ENCODE data around the gene EVA1A. TPM values are rescaled to one million over a fixed set of nuclear protein-coding genes. Genes with fewer than 3 reads are reported as not detected.

EVA1A gene
- total RNA-seq, 4 donors from 2014 or later = not detected

DNA sequence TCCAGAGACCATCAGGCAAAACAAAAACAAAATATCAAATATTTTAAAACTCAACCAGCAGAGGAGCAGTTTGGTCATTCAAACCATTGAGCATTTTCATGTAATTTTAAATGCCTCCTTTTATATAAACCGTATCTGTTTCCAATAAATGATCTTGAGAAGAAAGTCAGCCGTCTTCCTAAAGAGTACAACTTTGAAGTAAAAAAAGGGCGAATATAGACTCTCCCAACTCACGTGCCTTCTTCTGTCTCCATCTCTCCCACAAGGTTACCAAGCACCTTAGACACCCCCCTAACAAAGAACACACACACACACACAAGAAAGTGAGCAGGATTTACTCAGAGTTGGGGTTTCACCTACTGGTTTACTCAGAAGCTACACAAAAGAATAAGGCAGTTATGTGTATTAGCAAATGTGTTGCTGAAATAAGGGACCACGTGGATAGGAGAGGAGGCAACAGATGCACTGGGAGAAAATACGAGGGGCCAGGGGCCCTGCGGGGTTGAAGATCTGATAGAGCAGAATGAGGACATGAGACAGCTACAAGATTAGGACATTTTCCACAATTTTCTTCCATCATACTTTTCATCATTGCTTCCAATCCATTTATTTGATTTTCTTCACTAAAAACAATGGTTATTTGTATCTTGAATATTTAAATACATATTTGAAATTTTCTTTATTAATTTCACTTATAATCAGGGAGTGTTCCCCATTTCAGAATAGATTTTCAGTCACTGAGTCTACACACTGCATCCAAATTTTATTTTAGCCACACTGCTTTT lies 45.0 kb downstream of the EVA1A start:
- TF ChIP-seq POLR2AphosphoS5 (IDR thresholded peaks at IDR 0.05) = no peak
- TF ChIP-seq POLR2A (IDR thresholded peaks at IDR 0.05) = no peak
- TF ChIP-seq, protein P1, sequence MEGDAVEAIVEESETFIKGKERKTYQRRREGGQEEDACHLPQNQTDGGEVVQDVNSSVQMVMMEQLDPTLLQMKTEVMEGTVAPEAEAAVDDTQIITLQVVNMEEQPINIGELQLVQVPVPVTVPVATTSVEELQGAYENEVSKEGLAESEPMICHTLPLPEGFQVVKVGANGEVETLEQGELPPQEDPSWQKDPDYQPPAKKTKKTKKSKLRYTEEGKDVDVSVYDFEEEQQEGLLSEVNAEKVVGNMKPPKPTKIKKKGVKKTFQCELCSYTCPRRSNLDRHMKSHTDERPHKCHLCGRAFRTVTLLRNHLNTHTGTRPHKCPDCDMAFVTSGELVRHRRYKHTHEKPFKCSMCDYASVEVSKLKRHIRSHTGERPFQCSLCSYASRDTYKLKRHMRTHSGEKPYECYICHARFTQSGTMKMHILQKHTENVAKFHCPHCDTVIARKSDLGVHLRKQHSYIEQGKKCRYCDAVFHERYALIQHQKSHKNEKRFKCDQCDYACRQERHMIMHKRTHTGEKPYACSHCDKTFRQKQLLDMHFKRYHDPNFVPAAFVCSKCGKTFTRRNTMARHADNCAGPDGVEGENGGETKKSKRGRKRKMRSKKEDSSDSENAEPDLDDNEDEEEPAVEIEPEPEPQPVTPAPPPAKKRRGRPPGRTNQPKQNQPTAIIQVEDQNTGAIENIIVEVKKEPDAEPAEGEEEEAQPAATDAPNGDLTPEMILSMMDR (IDR thresholded peaks at IDR 0.05) = no peak
- no peak for TF ChIP-seq EP300 (IDR thresholded peaks at IDR 0.05; ENCODE audit: low read depth)
- H3K4me1 ChIP-seq = no peaks in the 10 kb centered on the region
- no peak overlapping the region for H3K27ac ChIP-seq
- no peaks in the 10 kb centered on the region for H3K36me3 ChIP-seq
- no peaks in the 10 kb centered on the region for H3K27me3 ChIP-seq
- peaks cover 0 to 10% of the 10 kb centered on the region in 2 donors for H3K9me3 ChIP-seq
- no peak overlapping the region for H3K4me3 ChIP-seq
- WGBS, 2 donors (ENCODE audit: low coverage in 1 of 2) = 82 to 86% methylated on average over 7 of the region's 7 CpGs
- intact Hi-C loops (cut with DNase I; ENCODE audit: low total_unique reads) (no loop called here), in situ Hi-C loops (cut with MboI; ENCODE audit: low pct_ligation_motif_present in 1 of 4, low pct_unique_long_range_greater_than_20kb in 1 of 4, low sequenced_read_pairs in 3 of 4) (no loop called here)
- no peak for DNase-seq

DNA sequence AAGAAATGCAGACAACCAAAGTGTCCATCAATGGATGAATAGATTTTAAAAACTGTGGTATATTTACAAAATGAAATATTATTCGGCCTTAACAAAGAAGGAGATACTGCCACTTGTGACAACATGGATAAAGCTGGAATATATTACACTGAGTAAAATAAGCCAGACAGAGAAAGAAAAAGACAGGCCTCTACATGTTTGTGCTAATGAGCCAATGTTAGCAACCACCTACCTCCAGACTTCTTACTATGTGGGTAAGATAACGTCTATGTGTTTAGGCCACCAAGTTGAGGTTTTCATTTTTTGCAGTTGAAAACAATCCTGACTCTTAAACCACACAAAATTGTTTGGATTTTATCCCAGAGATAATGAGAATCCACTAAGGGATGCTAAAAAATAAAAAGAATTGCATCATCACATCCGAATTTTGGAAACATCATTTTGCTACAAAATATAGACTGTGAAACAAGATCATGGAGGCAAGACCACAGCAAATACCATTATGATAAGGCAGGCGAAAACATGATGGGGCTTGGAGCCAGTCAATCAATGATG lies 47.0 kb downstream of the EVA1A start:
- 79 to 84% methylated on average over 3 to 4 of the region's 4 CpGs for WGBS, 2 donors (ENCODE audit: low coverage in 1 of 2)
- no peaks in the 10 kb centered on the region for H3K36me3 ChIP-seq
- H3K9me3 ChIP-seq = peaks cover 0 to 10% of the 10 kb centered on the region in 2 donors
- H3K4me3 ChIP-seq = no peak overlapping the region
- TF ChIP-seq EP300 (IDR thresholded peaks at IDR 0.05; ENCODE audit: low read depth) = no peak
- TF ChIP-seq, protein P1 (IDR thresholded peaks at IDR 0.05) = no peak
- no peak for TF ChIP-seq POLR2AphosphoS5 (IDR thresholded peaks at IDR 0.05)
- no peak for TF ChIP-seq POLR2A (IDR thresholded peaks at IDR 0.05)
- intact Hi-C loops (cut with DNase I; ENCODE audit: low total_unique reads) = no loop called here
- in situ Hi-C loops (cut with MboI; ENCODE audit: low pct_ligation_motif_present in 1 of 4, low pct_unique_long_range_greater_than_20kb in 1 of 4, low sequenced_read_pairs in 3 of 4) = no loop called here
- H3K27me3 ChIP-seq = no peaks in the 10 kb centered on the region
- H3K4me1 ChIP-seq = no peaks in the 10 kb centered on the region
- no peak overlapping the region for H3K27ac ChIP-seq
- no peak for DNase-seq

DNA sequence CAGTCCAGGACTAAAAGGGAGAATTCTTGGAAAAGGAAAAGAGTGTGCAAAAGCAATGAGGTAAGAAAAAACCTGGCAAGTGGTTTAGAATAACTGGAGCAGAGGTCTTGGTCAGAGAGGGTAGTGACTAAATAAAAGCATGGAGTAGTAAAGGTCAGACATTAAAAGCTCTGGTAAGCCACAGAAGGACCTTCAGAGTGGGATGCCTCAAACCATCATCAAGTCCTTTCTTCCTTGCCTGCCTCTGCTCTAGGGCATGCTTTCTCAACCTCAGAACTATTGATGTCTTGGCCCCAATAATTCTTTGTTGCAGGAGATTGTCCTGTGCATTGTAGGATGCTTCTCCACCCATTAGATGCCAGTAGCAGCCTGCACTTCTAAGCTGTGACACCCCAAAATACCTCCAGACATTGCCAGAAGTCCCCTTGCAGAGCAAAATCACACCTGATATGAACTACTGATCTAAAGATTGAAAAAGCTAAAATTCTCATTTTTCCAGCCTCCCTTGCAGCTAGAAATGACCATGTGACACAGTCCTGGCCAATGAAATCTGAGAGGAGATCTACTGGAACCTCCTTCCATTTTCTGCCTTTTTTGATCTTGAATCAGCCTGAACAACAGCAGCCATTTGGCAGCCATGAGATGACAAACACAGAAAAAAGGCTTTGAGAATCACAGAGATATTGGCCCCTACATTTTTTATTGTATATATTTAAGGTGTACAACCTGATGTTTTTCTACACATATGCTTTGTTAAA lies 48.1 kb downstream of the EVA1A start:
- H3K27ac ChIP-seq = no peak overlapping the region
- peaks cover 0 to 10% of the 10 kb centered on the region in 2 donors for H3K9me3 ChIP-seq
- H3K4me1 ChIP-seq = no peaks in the 10 kb centered on the region
- H3K27me3 ChIP-seq = no peaks in the 10 kb centered on the region
- DNase-seq = no peak
- H3K36me3 ChIP-seq = no peaks in the 10 kb centered on the region
- H3K4me3 ChIP-seq = no peak overlapping the region
- intact Hi-C loops (cut with DNase I; ENCODE audit: low total_unique reads) (no loop called here), in situ Hi-C loops (cut with MboI; ENCODE audit: low pct_ligation_motif_present in 1 of 4, low pct_unique_long_range_greater_than_20kb in 1 of 4, low sequenced_read_pairs in 3 of 4) (no loop called here)
- TF ChIP-seq POLR2AphosphoS5 (IDR thresholded peaks at IDR 0.05) (no peak), EP300 (IDR thresholded peaks at IDR 0.05; ENCODE audit: low read depth) (no peak), POLR2A (IDR thresholded peaks at IDR 0.05) (no peak)
- TF ChIP-seq, protein P1 (IDR thresholded peaks at IDR 0.05) = no peak

DNA sequence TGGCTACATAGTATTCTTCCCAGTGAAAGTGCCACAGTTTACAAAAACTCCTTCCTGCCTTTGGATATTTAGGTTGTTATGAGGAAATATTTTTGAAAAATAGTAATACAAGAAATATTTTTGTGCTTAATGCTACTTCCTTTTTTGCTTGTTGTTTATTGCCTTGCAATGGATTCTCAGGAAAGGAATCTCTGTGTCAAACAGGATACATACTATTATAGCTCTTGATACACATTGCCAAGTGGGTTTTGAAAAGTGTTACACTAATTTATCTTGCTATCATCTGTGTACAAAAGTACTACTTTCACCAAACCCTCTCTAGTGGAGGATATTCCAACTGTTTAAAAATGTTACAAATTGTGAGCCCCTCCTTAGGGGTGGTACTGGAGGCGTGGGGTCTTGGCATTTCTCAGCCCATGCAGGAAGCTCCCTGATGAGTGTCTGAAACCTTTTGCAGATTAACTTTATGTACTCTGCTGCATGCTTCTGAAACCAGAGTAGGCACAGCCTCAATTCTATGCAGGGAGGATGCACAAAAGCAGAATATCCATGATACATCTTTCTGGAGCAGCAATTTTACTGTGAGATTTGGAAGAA lies 54.5 kb downstream of the EVA1A start:
- Histone ChIP-seq H3K4me1 (no peaks in the 10 kb centered on the region), H3K9me3 (no peaks in the 10 kb centered on the region), H3K4me3 (no peak overlapping the region), H3K36me3 (no peaks in the 10 kb centered on the region), H3K27ac (no peak overlapping the region), H3K27me3 (no peaks in the 10 kb centered on the region)
- intact Hi-C loops (cut with DNase I; ENCODE audit: low total_unique reads) (no loop called here), in situ Hi-C loops (cut with MboI; ENCODE audit: low pct_ligation_motif_present in 1 of 4, low pct_unique_long_range_greater_than_20kb in 1 of 4, low sequenced_read_pairs in 3 of 4) (no loop called here)
- no peak for DNase-seq
- TF ChIP-seq, protein P1 (IDR thresholded peaks at IDR 0.05) = no peak
- no peak for TF ChIP-seq POLR2AphosphoS5 (IDR thresholded peaks at IDR 0.05)
- TF ChIP-seq EP300 (IDR thresholded peaks at IDR 0.05; ENCODE audit: low read depth) = no peak
- no peak for TF ChIP-seq POLR2A (IDR thresholded peaks at IDR 0.05)
- 60% methylated on average over 1 of the region's 1 CpG; no CpG with 5 or more reads in 1 of the 2 donors for WGBS, 2 donors (ENCODE audit: low coverage in 1 of 2)

All from transverse colon (tissue), 4 donors.